Activated T-cell treated with anti-CD3 and anti-CD28 coated beads, Interleukin-2, amount 50 U/mL, for 4 hours (primary cell): ENCODE results near the gene LMAN1L. TPM values are rescaled to one million over a fixed set of nuclear protein-coding genes. Genes with fewer than 3 reads are reported as not detected.

Experiments used
- ATAC-seq, 2 donors: fragments of 200-7000 bp; cut with Tn5 transposase; one replicate each; pipeline ENCODE4 v1.10.0; 2021
- DNase-seq: peaks from one replicate; pipeline ENCODE4 v3.0.0-alpha.2; 2020
- H3K27me3 Mint-ChIP-seq: one replicate; pipeline ENCODE4 v1.8.0; 2021; ENCODE audit warnings: low read depth, mixed read lengths
- H3K36me3 Mint-ChIP-seq: one replicate; pipeline ENCODE4 v1.8.0; 2022; ENCODE audit warnings: mixed read lengths; ENCODE audit not compliant: insufficient read depth
- H3K4me1 Mint-ChIP-seq: one replicate; pipeline ENCODE4 v1.8.0; 2021; ENCODE audit warnings: low read depth, mixed read lengths
- H3K4me3 Mint-ChIP-seq: one replicate; pipeline ENCODE4 v1.8.0; 2021; ENCODE audit warnings: mild to moderate bottlenecking, moderate library complexity, mixed read lengths
- H3K9me3 Mint-ChIP-seq: one replicate; pipeline ENCODE4 v1.8.0; 2021; ENCODE audit warnings: mixed read lengths
- total RNA-seq, 3 donors: library from RNA; stranded (reverse); gene quantifications; one replicate each; pipeline ENCODE4 v1.2.1, GENCODE V29; 2021

The LMAN1L gene
- total RNA-seq, 3 donors from 2014 or later = 0.30 to 0.55 (median 0.40) TPM

GRCh38 chr15:74855857-74856256 lies 43.2 kb downstream of the LMAN1L start:
- Mint-ChIP-seq H3K27me3 (no peaks in the 10 kb centered on the region), H3K4me3 (no peak overlapping the region), H3K4me1 (peaks cover 34% of the 10 kb centered on the region), H3K9me3 (no peaks in the 10 kb centered on the region), H3K36me3 (peaks cover 13% of the 10 kb centered on the region)
- DNase-seq (no peak), ATAC-seq (no peak)

DNA sequence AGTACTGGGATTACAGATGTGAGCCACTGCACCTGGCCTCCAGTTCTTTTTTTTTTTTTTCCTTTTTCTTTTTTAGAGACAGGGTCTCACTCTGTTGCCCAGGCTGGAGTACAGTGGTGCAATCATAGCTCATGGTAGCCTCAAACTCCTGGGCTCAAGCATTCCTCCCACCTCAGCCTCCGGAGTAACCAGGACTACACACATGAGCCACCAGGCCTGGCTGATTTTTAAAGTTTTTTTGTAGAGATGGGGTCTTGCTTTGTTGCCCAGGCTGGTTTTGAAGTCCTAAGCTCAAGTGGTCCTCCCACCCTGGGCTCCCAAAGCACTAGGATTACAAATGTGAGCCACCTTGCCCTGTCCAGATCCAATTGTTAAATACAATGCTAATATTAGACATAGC lies 43.9 kb downstream of the LMAN1L start:
- DNase-seq (no peak), ATAC-seq (no peak)
- Mint-ChIP-seq H3K9me3 (no peaks in the 10 kb centered on the region), H3K27me3 (no peaks in the 10 kb centered on the region), H3K36me3 (peaks cover 10% of the 10 kb centered on the region), H3K4me1 (peaks cover 39% of the 10 kb centered on the region), H3K4me3 (no peak overlapping the region)

- H3K4me3 Mint-ChIP-seq = no peak overlapping the region
- no peak for DNase-seq
- H3K36me3 Mint-ChIP-seq = peaks cover 8% of the 10 kb centered on the region
- H3K4me1 Mint-ChIP-seq = peaks cover 39% of the 10 kb centered on the region
- no peaks in the 10 kb centered on the region for H3K27me3 Mint-ChIP-seq
- no peak for ATAC-seq
- H3K9me3 Mint-ChIP-seq = no peaks in the 10 kb centered on the region
Observed at GRCh38 chr15:74857082-74857655, 44.5 kb downstream of the LMAN1L start.

- ATAC-seq = peak in 1 of 2 donors; percentile 48
- no peaks in the 10 kb centered on the region for H3K27me3 Mint-ChIP-seq
- no peaks in the 10 kb centered on the region for H3K9me3 Mint-ChIP-seq
Observed at GRCh38 chr15:74857671-74858368, 45.2 kb downstream of the LMAN1L start.

GRCh38 chr15:74858369-74858740 lies 45.7 kb downstream of the LMAN1L start:
- DNase-seq (no peak), ATAC-seq (no peak)
- no peak overlapping the region for H3K4me3 Mint-ChIP-seq
- H3K9me3 Mint-ChIP-seq = no peaks in the 10 kb centered on the region
- no peaks in the 10 kb centered on the region for H3K27me3 Mint-ChIP-seq
- peaks cover 42% of the 10 kb centered on the region for H3K4me1 Mint-ChIP-seq
- peaks cover 4% of the 10 kb centered on the region for H3K36me3 Mint-ChIP-seq

More at GRCh38 chr15:74857671-74858368, 45.2 kb downstream of the LMAN1L start:
- no peak for DNase-seq
- peaks cover 39% of the 10 kb centered on the region for H3K4me1 Mint-ChIP-seq
- H3K36me3 Mint-ChIP-seq = peaks cover 5% of the 10 kb centered on the region
- no peak overlapping the region for H3K4me3 Mint-ChIP-seq

DNA sequence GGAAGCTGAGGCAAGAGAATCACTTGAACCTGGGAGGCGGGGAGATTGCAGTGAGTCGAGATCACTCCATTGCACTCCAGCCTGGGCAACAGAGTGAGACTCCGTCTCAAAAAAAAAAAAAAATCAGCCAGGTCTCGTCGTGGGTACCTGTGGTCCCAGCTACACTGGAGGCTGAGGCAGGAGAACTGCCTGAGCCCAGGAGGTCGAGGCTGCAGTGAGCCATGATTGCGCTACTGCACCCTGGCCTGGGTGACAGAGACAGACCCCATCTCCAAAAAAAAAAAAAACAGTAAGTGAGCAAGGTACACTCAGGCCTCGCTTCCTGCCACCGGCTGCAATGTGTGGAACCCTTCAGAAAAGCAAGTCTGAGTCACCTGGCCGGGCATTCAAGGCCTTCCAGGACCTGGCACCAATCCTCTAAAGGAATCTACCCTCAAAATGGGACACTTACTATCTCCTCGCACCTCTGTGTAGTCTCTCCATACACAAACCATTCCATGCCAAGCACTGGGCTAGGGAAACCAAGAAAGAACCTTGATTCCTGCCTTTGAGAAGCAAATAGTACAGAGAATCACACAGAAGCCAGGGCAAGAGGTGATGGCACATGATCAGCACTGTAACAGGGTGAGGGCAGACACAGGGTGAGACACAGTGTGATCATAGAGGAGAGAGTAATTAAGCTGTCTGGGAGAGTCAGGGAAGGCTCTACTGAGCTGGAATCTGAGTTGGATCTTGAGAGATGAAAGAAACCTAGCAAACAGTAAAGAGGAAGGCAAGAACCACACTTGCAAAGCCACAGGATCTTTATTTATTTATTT lies 50.8 kb downstream of the LMAN1L start:
- DNase-seq (no peak), ATAC-seq (peak; percentile 47 to 74)
- Mint-ChIP-seq H3K36me3 (peaks cover 17% of the 10 kb centered on the region), H3K27me3 (no peaks in the 10 kb centered on the region), H3K9me3 (no peaks in the 10 kb centered on the region), H3K4me1 (peaks cover 64% of the 10 kb centered on the region), H3K4me3 (no peak overlapping the region)

GRCh38 chr15:74864296-74864695 lies 51.7 kb downstream of the LMAN1L start:
- peaks cover 65% of the 10 kb centered on the region for H3K4me1 Mint-ChIP-seq
- no peaks in the 10 kb centered on the region for H3K9me3 Mint-ChIP-seq
- H3K4me3 Mint-ChIP-seq = no peak overlapping the region
- H3K27me3 Mint-ChIP-seq = no peaks in the 10 kb centered on the region
- DNase-seq (no peak), ATAC-seq (no peak)
- peaks cover 17% of the 10 kb centered on the region for H3K36me3 Mint-ChIP-seq

DNA sequence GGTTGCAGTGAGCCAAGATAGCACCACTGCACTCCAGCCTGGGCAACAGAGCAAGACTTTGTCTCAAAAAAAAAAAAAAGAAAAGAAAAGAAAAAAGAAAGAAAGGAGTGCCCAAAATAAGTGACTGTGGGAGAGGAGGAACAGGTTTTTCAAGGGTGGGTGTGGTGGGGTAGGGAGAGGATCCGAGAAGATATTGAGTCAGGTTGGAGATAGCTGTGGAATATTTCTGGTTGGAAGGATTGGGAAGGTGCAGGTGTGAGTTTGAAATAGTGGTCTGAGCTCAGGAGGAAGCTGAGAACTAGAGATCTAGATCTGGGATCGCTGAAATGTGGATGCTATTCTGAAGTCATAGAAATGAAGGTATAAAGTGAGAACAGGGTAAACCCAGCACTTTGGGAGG lies 52.7 kb downstream of the LMAN1L start:
- ATAC-seq = no peak
- no peak for DNase-seq
- Mint-ChIP-seq H3K4me3 (no peak overlapping the region), H3K27me3 (no peaks in the 10 kb centered on the region), H3K4me1 (peaks cover 71% of the 10 kb centered on the region), H3K36me3 (peaks cover 19% of the 10 kb centered on the region), H3K9me3 (no peaks in the 10 kb centered on the region)

- Mint-ChIP-seq H3K36me3 (peaks cover 19% of the 10 kb centered on the region), H3K27me3 (no peaks in the 10 kb centered on the region), H3K4me1 (peaks cover 78% of the 10 kb centered on the region), H3K9me3 (no peaks in the 10 kb centered on the region), H3K4me3 (peak overlapping the region; percentile 40)
- no peak for DNase-seq
- ATAC-seq = no peak
Observed at GRCh38 chr15:74866090-74866489, 53.5 kb downstream of the LMAN1L start.

- no peak for ATAC-seq
- Mint-ChIP-seq H3K4me3 (peak overlapping the region; percentile 70), H3K27me3 (no peaks in the 10 kb centered on the region), H3K9me3 (no peaks in the 10 kb centered on the region), H3K36me3 (peaks cover 19% of the 10 kb centered on the region), H3K4me1 (peaks cover 85% of the 10 kb centered on the region)
- no peak for DNase-seq
Observed at GRCh38 chr15:74867466-74868038, 54.9 kb downstream of the LMAN1L start.

DNA sequence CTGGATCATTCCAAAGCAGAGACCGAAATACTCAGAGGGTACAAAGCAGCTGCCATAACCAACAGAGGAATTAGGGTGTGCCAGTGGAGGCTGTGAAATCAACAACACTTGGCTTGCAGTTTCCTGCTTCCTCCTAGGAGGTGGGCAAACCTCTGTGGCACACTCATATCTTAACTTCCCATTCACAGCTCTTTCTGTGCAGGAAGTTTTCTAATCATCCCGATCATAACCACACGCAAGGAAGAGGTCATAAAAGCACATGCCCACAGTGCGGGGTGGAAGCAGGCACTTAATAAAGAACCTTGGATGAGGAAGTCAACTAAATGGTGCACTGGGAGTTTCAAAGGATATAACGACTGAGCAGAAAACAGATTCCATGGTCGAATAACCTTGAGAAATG lies 55.4 kb downstream of the LMAN1L start:
- no peaks in the 10 kb centered on the region for H3K27me3 Mint-ChIP-seq
- H3K4me1 Mint-ChIP-seq = peaks cover 87% of the 10 kb centered on the region
- no peaks in the 10 kb centered on the region for H3K9me3 Mint-ChIP-seq
- peaks cover 19% of the 10 kb centered on the region for H3K36me3 Mint-ChIP-seq
- ATAC-seq = no peak
- no peak for DNase-seq
- peak overlapping the region; percentile 70 for H3K4me3 Mint-ChIP-seq

DNA sequence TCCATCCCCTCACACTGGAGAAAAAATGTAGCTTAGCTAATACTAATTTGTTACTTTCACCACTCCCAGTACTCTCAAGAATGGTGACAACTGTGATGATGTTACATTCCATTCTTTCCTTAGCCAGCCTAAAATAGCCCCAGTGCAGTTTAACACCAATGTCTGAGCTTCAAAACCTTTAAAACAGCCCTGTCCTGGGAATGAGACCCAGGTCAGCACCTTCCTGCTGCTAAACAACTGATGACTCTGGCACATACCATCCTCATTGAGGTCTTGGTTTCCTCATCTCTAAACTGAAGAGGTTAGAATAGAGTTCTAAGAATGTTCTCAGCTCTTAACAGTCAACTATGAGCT lies 56.7 kb downstream of the LMAN1L start:
- peak overlapping the region; percentile 99 for H3K4me3 Mint-ChIP-seq
- H3K36me3 Mint-ChIP-seq = peaks cover 19% of the 10 kb centered on the region
- ATAC-seq = no peak
- H3K27me3 Mint-ChIP-seq = no peaks in the 10 kb centered on the region
- DNase-seq = no peak
- H3K4me1 Mint-ChIP-seq = peaks cover 85% of the 10 kb centered on the region
- H3K9me3 Mint-ChIP-seq = no peaks in the 10 kb centered on the region

DNA sequence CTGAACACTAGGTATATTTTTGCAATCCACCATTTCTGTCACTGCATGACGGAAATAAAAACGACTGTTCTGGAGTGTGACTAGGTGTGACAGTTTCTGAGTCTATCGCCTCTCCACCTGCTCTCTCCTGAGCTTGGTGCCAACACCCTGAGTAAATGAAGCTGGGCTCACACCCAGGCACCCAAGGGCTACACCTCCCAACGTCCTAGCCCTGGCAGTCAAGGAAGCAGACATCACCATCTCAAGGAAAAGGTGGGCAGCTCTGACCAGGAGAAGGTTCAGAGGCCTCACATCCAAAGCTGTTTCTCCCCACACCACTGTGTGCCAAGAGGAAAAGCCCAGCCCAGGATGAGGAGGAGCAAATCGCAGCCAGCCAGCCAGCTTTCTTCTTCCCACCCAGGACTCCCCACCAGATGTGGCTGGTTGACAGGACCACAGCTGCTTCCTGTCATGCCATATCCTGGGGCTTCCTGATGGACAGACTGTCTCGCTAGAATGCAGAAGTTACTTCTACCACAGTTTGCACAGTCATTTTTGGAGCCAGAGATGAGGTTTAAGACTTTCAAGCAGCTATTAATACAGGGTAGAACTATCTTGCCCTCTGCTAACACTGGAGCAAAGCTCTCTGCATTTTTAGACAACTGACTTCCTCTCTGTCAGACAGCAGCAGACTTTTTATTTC lies 57.2 kb downstream of the LMAN1L start:
- Mint-ChIP-seq H3K9me3 (no peaks in the 10 kb centered on the region), H3K36me3 (peaks cover 19% of the 10 kb centered on the region), H3K4me1 (peaks cover 81% of the 10 kb centered on the region), H3K4me3 (peak overlapping the region; percentile 99), H3K27me3 (no peaks in the 10 kb centered on the region)
- DNase-seq (no peak), ATAC-seq (peak; percentile 24 to 33)
